Measurements from ENCODE around the gene PIGR.

Gene PIGR

GRCh38 chr1:206905295-206906164 is 40.7 kb downstream of the PIGR start:
- Histone ChIP-seq H3K36me3 (ENCODE audit: control insufficient read depth, insufficient read depth, low read length, severe bottlenecking) (no peaks in the 10 kb centered on the region), H3K4me3 (ENCODE audit: low read length) (no peak overlapping the region), H3K27me3 (replicated peaks; ENCODE audit: control insufficient read depth, insufficient read depth, low read length) (peaks cover 12% of the 10 kb centered on the region), H3K9me3 (ENCODE audit: control insufficient read depth, low read length) (no peaks in the 10 kb centered on the region), H3K4me1 (ENCODE audit: control insufficient read depth, insufficient read depth, low read length) (peaks cover 9% of the 10 kb centered on the region), H3K9ac (ENCODE audit: low read length) (no peak overlapping the region)
- peak; percentile 72 for DNase-seq (ENCODE audit: low read depth)

- Histone ChIP-seq H3K4me1 (ENCODE audit: control insufficient read depth, insufficient read depth, low read length) (peaks cover 9% of the 10 kb centered on the region), H3K4me3 (ENCODE audit: low read length) (no peak overlapping the region), H3K36me3 (ENCODE audit: control insufficient read depth, insufficient read depth, low read length, severe bottlenecking) (no peaks in the 10 kb centered on the region), H3K9ac (ENCODE audit: low read length) (no peak overlapping the region), H3K9me3 (ENCODE audit: control insufficient read depth, low read length) (no peaks in the 10 kb centered on the region), H3K27me3 (replicated peaks; ENCODE audit: control insufficient read depth, insufficient read depth, low read length) (peaks cover 3% of the 10 kb centered on the region)
- DNase-seq (ENCODE audit: low read depth): no peak
Observed at GRCh38 chr1:206904423-206905142, 41.7 kb downstream of the PIGR start.

GRCh38 chr1:206903687-206904086 is 42.6 kb downstream of the PIGR start:
- H3K4me3 ChIP-seq (ENCODE audit: low read length): no peak overlapping the region
- no peaks in the 10 kb centered on the region for H3K36me3 ChIP-seq (ENCODE audit: control insufficient read depth, insufficient read depth, low read length, severe bottlenecking)
- H3K4me1 ChIP-seq (ENCODE audit: control insufficient read depth, insufficient read depth, low read length): peaks cover 13% of the 10 kb centered on the region
- H3K9ac ChIP-seq (ENCODE audit: low read length): no peak overlapping the region
- peak; percentile 19 for DNase-seq (ENCODE audit: low read depth)
- H3K27me3 ChIP-seq (replicated peaks; ENCODE audit: control insufficient read depth, insufficient read depth, low read length): no peaks in the 10 kb centered on the region
- H3K9me3 ChIP-seq (ENCODE audit: control insufficient read depth, low read length): no peaks in the 10 kb centered on the region

GRCh38 chr1:206902702-206903101 is 43.6 kb downstream of the PIGR start:
- no peak for DNase-seq (ENCODE audit: low read depth)
- peaks cover 20% of the 10 kb centered on the region for H3K4me1 ChIP-seq (ENCODE audit: control insufficient read depth, insufficient read depth, low read length)
- H3K9me3 ChIP-seq (ENCODE audit: control insufficient read depth, low read length): no peaks in the 10 kb centered on the region
- H3K9ac ChIP-seq (ENCODE audit: low read length): no peak overlapping the region
- H3K27me3 ChIP-seq (replicated peaks; ENCODE audit: control insufficient read depth, insufficient read depth, low read length): no peaks in the 10 kb centered on the region
- no peak overlapping the region for H3K4me3 ChIP-seq (ENCODE audit: low read length)
- H3K36me3 ChIP-seq (ENCODE audit: control insufficient read depth, insufficient read depth, low read length, severe bottlenecking): no peaks in the 10 kb centered on the region

GRCh38 chr1:206901944-206902343 is 44.3 kb downstream of the PIGR start:
- no peak overlapping the region for H3K9ac ChIP-seq (ENCODE audit: low read length)
- H3K9me3 ChIP-seq (ENCODE audit: control insufficient read depth, low read length): no peaks in the 10 kb centered on the region
- no peaks in the 10 kb centered on the region for H3K36me3 ChIP-seq (ENCODE audit: control insufficient read depth, insufficient read depth, low read length, severe bottlenecking)
- DNase-seq (ENCODE audit: low read depth): no peak
- H3K4me3 ChIP-seq (ENCODE audit: low read length): no peak overlapping the region
- H3K4me1 ChIP-seq (ENCODE audit: control insufficient read depth, insufficient read depth, low read length): peaks cover 21% of the 10 kb centered on the region
- H3K27me3 ChIP-seq (replicated peaks; ENCODE audit: control insufficient read depth, insufficient read depth, low read length): no peaks in the 10 kb centered on the region

GRCh38 chr1:206900149-206900548 is 46.1 kb downstream of the PIGR start:
- no peaks in the 10 kb centered on the region for H3K27me3 ChIP-seq (replicated peaks; ENCODE audit: control insufficient read depth, insufficient read depth, low read length)
- no peak for DNase-seq (ENCODE audit: low read depth)

GRCh38 chr1:206899717-206900116 is 46.5 kb downstream of the PIGR start:
- H3K9me3 ChIP-seq (ENCODE audit: control insufficient read depth, low read length): no peaks in the 10 kb centered on the region
- peaks cover 33% of the 10 kb centered on the region for H3K4me1 ChIP-seq (ENCODE audit: control insufficient read depth, insufficient read depth, low read length)
- H3K36me3 ChIP-seq (ENCODE audit: control insufficient read depth, insufficient read depth, low read length, severe bottlenecking): no peaks in the 10 kb centered on the region
- H3K9ac ChIP-seq (ENCODE audit: low read length): no peak overlapping the region
- no peak for DNase-seq (ENCODE audit: low read depth)
- no peaks in the 10 kb centered on the region for H3K27me3 ChIP-seq (replicated peaks; ENCODE audit: control insufficient read depth, insufficient read depth, low read length)
- no peak overlapping the region for H3K4me3 ChIP-seq (ENCODE audit: low read length)

More at GRCh38 chr1:206900149-206900548, 46.1 kb downstream of the PIGR start:
- H3K4me1 ChIP-seq (ENCODE audit: control insufficient read depth, insufficient read depth, low read length): peaks cover 38% of the 10 kb centered on the region
- H3K4me3 ChIP-seq (ENCODE audit: low read length): no peak overlapping the region
- H3K36me3 ChIP-seq (ENCODE audit: control insufficient read depth, insufficient read depth, low read length, severe bottlenecking): no peaks in the 10 kb centered on the region
- H3K9me3 ChIP-seq (ENCODE audit: control insufficient read depth, low read length): no peaks in the 10 kb centered on the region
- no peak overlapping the region for H3K9ac ChIP-seq (ENCODE audit: low read length)

GRCh38 chr1:206898915-206899431 is 47.3 kb downstream of the PIGR start:
- no peak overlapping the region for H3K9ac ChIP-seq (ENCODE audit: low read length)
- peaks cover 33% of the 10 kb centered on the region for H3K4me1 ChIP-seq (ENCODE audit: control insufficient read depth, insufficient read depth, low read length)
- no peak overlapping the region for H3K4me3 ChIP-seq (ENCODE audit: low read length)

GRCh38 chr1:206898089-206898914 is 48.0 kb downstream of the PIGR start:
- no peak overlapping the region for H3K4me3 ChIP-seq (ENCODE audit: low read length)
- H3K36me3 ChIP-seq (ENCODE audit: control insufficient read depth, insufficient read depth, low read length, severe bottlenecking): no peaks in the 10 kb centered on the region
- DNase-seq (ENCODE audit: low read depth): peak; percentile 83
- H3K9ac ChIP-seq (ENCODE audit: low read length): no peak overlapping the region
- no peaks in the 10 kb centered on the region for H3K27me3 ChIP-seq (replicated peaks; ENCODE audit: control insufficient read depth, insufficient read depth, low read length)
- H3K9me3 ChIP-seq (ENCODE audit: control insufficient read depth, low read length): no peaks in the 10 kb centered on the region
- H3K4me1 ChIP-seq (ENCODE audit: control insufficient read depth, insufficient read depth, low read length): peaks cover 37% of the 10 kb centered on the region

More at GRCh38 chr1:206898915-206899431, 47.3 kb downstream of the PIGR start:
- no peaks in the 10 kb centered on the region for H3K36me3 ChIP-seq (ENCODE audit: control insufficient read depth, insufficient read depth, low read length, severe bottlenecking)
- H3K27me3 ChIP-seq (replicated peaks; ENCODE audit: control insufficient read depth, insufficient read depth, low read length): no peaks in the 10 kb centered on the region
- no peak for DNase-seq (ENCODE audit: low read depth)
- no peaks in the 10 kb centered on the region for H3K9me3 ChIP-seq (ENCODE audit: control insufficient read depth, low read length)

GRCh38 chr1:206897175-206897574 is 49.1 kb downstream of the PIGR start, which contains the start of gene IL24:
TSS of gene IL24 (plus strand) at chr1:206897443. CDS start at chr1:206897833, 390 bp downstream.
- H3K36me3 ChIP-seq (ENCODE audit: control insufficient read depth, insufficient read depth, low read length, severe bottlenecking): no peaks in the 10 kb centered on the region
- DNase-seq (ENCODE audit: low read depth): no peak
- H3K27me3 ChIP-seq (replicated peaks; ENCODE audit: control insufficient read depth, insufficient read depth, low read length): no peaks in the 10 kb centered on the region
- H3K4me3 ChIP-seq (ENCODE audit: low read length): no peak within 1 kb of the TSS
- no peak within 1 kb of the TSS for H3K9ac ChIP-seq (ENCODE audit: low read length)
- H3K9me3 ChIP-seq (ENCODE audit: control insufficient read depth, low read length): no peaks in the 10 kb centered on the region
- H3K4me1 ChIP-seq (ENCODE audit: control insufficient read depth, insufficient read depth, low read length): peaks cover 48% of the 10 kb centered on the region

All from adipocyte (in vitro differentiated cells).